ENCODE results near the gene GORASP2. TPM values are rescaled to one million over a fixed set of nuclear protein-coding genes. Genes with fewer than 3 reads are reported as not detected.

The GORASP2 gene
- polyA plus RNA-seq, 3 donors = 34.5 to 51.2 (median 46.5) TPM

- H3K4me1 Mint-ChIP-seq = peaks cover 37% of the 10 kb centered on the region
Observed at GRCh38 chr2:170929686-170930050, 615 bp downstream of the GORASP2 start.

More at GRCh38 chr2:170929686-170930050, 615 bp downstream of the GORASP2 start:
- Histone ChIP-seq H3K79me2 (ENCODE audit: insufficient read depth, low read length) (peaks cover 55% of the 10 kb centered on the region), H3K27me3 (ENCODE audit: control insufficient read depth in 2 of 2, insufficient read depth in 2 of 2, low read length in 2 of 2) (no peaks in the 10 kb centered on the region), H3K9me3 (replicated peaks in 1 of 2; ENCODE audit: control insufficient read depth in 1 of 2, insufficient read depth in 1 of 2, low read length in 2 of 2) (peaks cover 1 to 3% of the 10 kb centered on the region in 2 donors), H3K4me1 (ENCODE audit: control insufficient read depth in 1 of 2, insufficient read depth in 2 of 2, low read length in 2 of 2) (peaks cover 22 to 30% of the 10 kb centered on the region in 2 donors), H3K9ac (ENCODE audit: insufficient read depth, low read length, poor library complexity, severe bottlenecking) (peak overlapping the region; percentile 94), H4K20me1 (ENCODE audit: insufficient read depth, low read length) (peaks cover 48% of the 10 kb centered on the region), H2AFZ (ENCODE audit: insufficient read depth, low read depth, low read length, poor library complexity, severe bottlenecking) (peak overlapping the region; percentile 96), H3K4me2 (replicated peaks; ENCODE audit: extremely low read depth, low read length, poor library complexity, severe bottlenecking) (peak overlapping the region; percentile 95), H3K4me3 (replicated peaks in 1 of 3; ENCODE audit: low read depth in 2 of 3, low read length in 3 of 3) (peak overlapping the region; percentile 72 to 94 (median 92)), H3K36me3 (replicated peaks in 1 of 2; ENCODE audit: control insufficient read depth in 1 of 2, insufficient read depth in 2 of 2, low read length in 2 of 2) (no peaks in the 10 kb centered on the region), H3K27ac (ENCODE audit: low read depth in 1 of 2, low read length in 2 of 2) (peak overlapping the region; percentile 55 to 88)
- H3K27ac Mint-ChIP-seq = peak overlapping the region; percentile 76 to 89 (median 83)
- TF ChIP-seq CTCF (IDR thresholded peaks at IDR 0.05) = no peak
- intact Hi-C loops (cut with micrococcal nuclease) = loop anchor here in 1 of 2 donors (10.0 kb wide), 1 partner anchor 1625 kb away; the partner anchor contains the start of gene PDK1
- H3K4me3 Mint-ChIP-seq = peak overlapping the region; percentile 88 to 94
- peaks cover 3 to 8% of the 10 kb centered on the region in 2 donors for H3K36me3 Mint-ChIP-seq
- WGBS (ENCODE audit: insufficient coverage) = under 1% methylated on average over 18 of the region's 21 CpGs
- peaks cover 5 to 10% (median 7%) of the 10 kb centered on the region in 7 donors for H3K9me3 Mint-ChIP-seq
- H3K27me3 Mint-ChIP-seq (ENCODE audit: low read depth in 3 of 3) = peaks cover 0 to 3% (median 2%) of the 10 kb centered on the region in 3 donors
- peak; percentile 2 to 27 (median 21) for DNase-seq

Data from CD14-positive monocyte (primary cell).